PC-3 (cell line): ENCODE results near the gene GIPC3. TPM values are rescaled to one million over a fixed set of nuclear protein-coding genes. Genes with fewer than 3 reads are reported as not detected.
"Not testable (repeated sequence)": the region's sequence is repeated elsewhere in the genome, so short reads cannot be mapped to it uniquely, and the experiment has no call there.

Experiments
- ATAC-seq: fragments of 200-7000 bp; cut with Tn5 transposase; 2 replicates; pipeline ENCODE4 v1.9.1; 2020; ENCODE audit warnings: mild to moderate bottlenecking, moderate library complexity
- BruUV-seq: library from RNA; stranded (reverse); fragments of 400-500 nt; replicated peaks from 2 replicates; lab custom pipeline; 2021; lab: Mats Ljungman, UMichigan
- CTCF ChIA-PET: fragments of 300-600 bp; sonication (Branson Sonifier 250); formaldehyde crosslinking; loops from one replicate; lab custom pipeline; 2022; ENCODE audit warnings: antibody characterized with exemption; lab: Charles Lee
- POLR2A ChIA-PET: fragments of 300-600 bp; sonication (Branson Sonifier 250); formaldehyde crosslinking; loops from one replicate; lab custom pipeline; 2022; ENCODE audit warnings: antibody characterized with exemption; ENCODE audit not compliant: unreplicated experiment; lab: Charles Lee
- DNase-seq: peaks from one replicate; pipeline ENCODE4 v3.0.0-alpha.2; 2015
- H2AFZ ChIP-seq: fragments of 300-600 bp; sonication (generic); 2 replicates; pipeline ENCODE4 v1.6.0; 2016; ENCODE audit warnings: antibody characterized with exemption, low read length
- H3F3A ChIP-seq: fragments of 300-600 bp; sonication (generic); one replicate; pipeline ENCODE4 v1.6.0; 2017; ENCODE audit warnings: antibody characterized with exemption, low read length, control low read depth, mild to moderate bottlenecking; ENCODE audit not compliant: unreplicated experiment
- H3K27ac ChIP-seq: fragments of 300-600 bp; sonication (generic); 2 replicates; pipeline ENCODE4 v1.5.1; 2016; ENCODE audit warnings: mild to moderate bottlenecking, low read length
- H3K27me3 ChIP-seq: fragments of 300-600 bp; sonication (generic); 2 replicates; pipeline ENCODE4 v1.6.1; 2016; ENCODE audit warnings: low read length, mixed read lengths
- H3K36me3 ChIP-seq: fragments of 300-600 bp; sonication (generic); 2 replicates; pipeline ENCODE4 v1.6.1; 2016; ENCODE audit warnings: low read depth, mixed run types, low read length, mixed read lengths
- H3K4me1 ChIP-seq: fragments of 300-600 bp; sonication (generic); 2 replicates; pipeline ENCODE4 v1.5.1; 2016; ENCODE audit warnings: low read length; ENCODE audit not compliant: insufficient read depth
- H3K4me2 ChIP-seq: fragments of 300-600 bp; sonication (generic); 2 replicates; pipeline ENCODE4 v1.6.0; 2016; ENCODE audit warnings: low read length
- H3K4me3 ChIP-seq: fragments of 300-600 bp; sonication (generic); 2 replicates; pipeline ENCODE4 v1.5.1; 2016; ENCODE audit warnings: mild to moderate bottlenecking, low read length, mixed read lengths
- H3K79me2 ChIP-seq: fragments of 300-600 bp; sonication (generic); 2 replicates; pipeline ENCODE4 v1.6.1; 2017; ENCODE audit warnings: low read length, mixed read lengths
- H3K9ac ChIP-seq: fragments of 300-600 bp; sonication (generic); 2 replicates; pipeline ENCODE4 v1.6.0; 2016; ENCODE audit warnings: mild to moderate bottlenecking, low read length
- H3K9me2 ChIP-seq: fragments of 300-600 bp; sonication (generic); replicated peaks from 2 replicates; pipeline ENCODE4 v1.6.1; 2016; ENCODE audit warnings: mixed run types, low read length, mixed read lengths
- H3K9me3 ChIP-seq: fragments of 300-600 bp; sonication (generic); 2 replicates; pipeline ENCODE4 v1.6.1; 2016; ENCODE audit warnings: low read length, mixed read lengths
- H4K20me1 ChIP-seq: fragments of 300-600 bp; sonication (generic); 2 replicates; pipeline ENCODE4 v1.6.1; 2016; ENCODE audit warnings: low read length, mixed read lengths
- CTCF ChIP-seq: fragments of 300-600 bp; sonication (generic); conservative IDR thresholded peaks from 2 replicates; pipeline ENCODE4 v1.5.1; 2017; ENCODE audit warnings: antibody characterized with exemption, low read depth, mild to moderate bottlenecking, low read length
- EZH2 ChIP-seq: fragments of 300-600 bp; sonication (generic); IDR thresholded peaks from one replicate; pipeline ENCODE4 v1.6.1; 2017; ENCODE audit warnings: antibody characterized with exemption, mild to moderate bottlenecking, low read length; ENCODE audit not compliant: unreplicated experiment
- EZH2phosphoT487 ChIP-seq: fragments of 300-600 bp; sonication (generic); IDR thresholded peaks from 2 replicates; pipeline ENCODE4 v1.6.1; 2018; ENCODE audit warnings: mild to moderate bottlenecking, antibody characterized with exemption, low read length, borderline replicate concordance
- intact Hi-C: fragments of 100-400 bp; cut with micrococcal nuclease; formaldehyde crosslinking; loops from 2 replicates; pipeline ENCODE4 v1.9.0; 2023
- total RNA-seq: library from RNA; depleted of rRNA; stranded (reverse); fragments of >200 nt; gene quantifications from 2 replicates; pipeline ENCODE4 v1.2.3, GENCODE V29; 2014

Gene GIPC3
- total RNA-seq, 1 experiment from 2014 or later = 0.18 TPM

GRCh38 chr19:3626473-3627350 is 41.4 kb downstream of the GIPC3 start, which contains the start of gene CACTIN:
TSS of gene CACTIN (minus strand) at chr19:3626790. CDS start at chr19:3626762, 28 bp downstream.
- peak; percentile 95 for DNase-seq
- no TSS peak for BruUV-seq
- POLR2A ChIA-PET = interaction anchor here (0.5 kb wide), 1 partner anchor 206 kb away, joined by 3 read pairs; no protein-coding TSS in a partner anchor

GRCh38 chr19:3627351-3627723 is 42.1 kb downstream of the GIPC3 start:
- H3K4me3 ChIP-seq = no peak overlapping the region; the same call in 1 of the 2 replicates
- no peak for TF ChIP-seq EZH2phosphoT487
- no peak for TF ChIP-seq CTCF
- TF ChIP-seq EZH2 = no peak
- no peak for DNase-seq
- H3K27ac ChIP-seq = no peak overlapping the region
- ChIA-PET CTCF (no interaction called here), POLR2A (interaction anchor here (0.5 kb wide), 2 partner anchors 31 to 206 kb away, joined by 3 read pairs; no protein-coding TSS in a partner anchor)
- no peaks in the 10 kb centered on the region for H3K27me3 ChIP-seq
- peak overlapping the region; percentile 96 for H3K4me2 ChIP-seq
- H3F3A ChIP-seq = no peaks in the 10 kb centered on the region
- H3K36me3 ChIP-seq = no peaks in the 10 kb centered on the region
- H4K20me1 ChIP-seq = no peaks in the 10 kb centered on the region
- peaks cover 5% of the 10 kb centered on the region; the same call in 1 of the 2 replicates for H3K4me1 ChIP-seq
- no peaks in the 10 kb centered on the region for H3K9me2 ChIP-seq
- no peak overlapping the region for H3K9ac ChIP-seq
- BruUV-seq = TSS peak; percentile 89
- peak overlapping the region; percentile 56 for H2AFZ ChIP-seq
- ATAC-seq = no peak
- no peaks in the 10 kb centered on the region for H3K9me3 ChIP-seq
- intact Hi-C loops = no loop called here
- peaks cover 27% of the 10 kb centered on the region for H3K79me2 ChIP-seq

More at GRCh38 chr19:3626473-3627350, 41.4 kb downstream of the GIPC3 start, which contains the start of gene CACTIN:
- CTCF ChIA-PET = no interaction called here
- H3K79me2 ChIP-seq = peaks cover 27% of the 10 kb centered on the region
- H3K36me3 ChIP-seq = no peaks in the 10 kb centered on the region
- H3K27ac ChIP-seq = peak within 1 kb of the TSS; percentile 60
- peak; percentile 96 for ATAC-seq
- H3K4me2 ChIP-seq = peak within 1 kb of the TSS; percentile 96
- peak within 1 kb of the TSS; percentile 98 for H3K4me3 ChIP-seq
- peak within 1 kb of the TSS; percentile 85 for H3K9ac ChIP-seq
- H3K9me3 ChIP-seq = no peaks in the 10 kb centered on the region
- no peaks in the 10 kb centered on the region for H3K27me3 ChIP-seq
- no peaks in the 10 kb centered on the region for H3K9me2 ChIP-seq
- peaks cover 5% of the 10 kb centered on the region; the same call in 1 of the 2 replicates for H3K4me1 ChIP-seq
- intact Hi-C loops = no loop called here
- no peaks in the 10 kb centered on the region for H4K20me1 ChIP-seq
- TF ChIP-seq EZH2 (no peak), EZH2phosphoT487 (no peak)
- no peaks in the 10 kb centered on the region for H3F3A ChIP-seq
- H2AFZ ChIP-seq = peak within 1 kb of the TSS; percentile 56

GRCh38 chr19:3628766-3629165 is 43.5 kb downstream of the GIPC3 start:
- POLR2A ChIA-PET = interaction anchor here (0.6 kb wide), 1 partner anchor 28 kb away, joined by 4 read pairs; no protein-coding TSS in a partner anchor
- H3K4me3 ChIP-seq, H3K36me3 ChIP-seq, H3K9me2 ChIP-seq, H3K9me3 ChIP-seq, BruUV-seq, H3K4me1 ChIP-seq, H3K27ac ChIP-seq, H3K4me2 ChIP-seq, H3K27me3 ChIP-seq, intact Hi-C loops, CTCF ChIA-PET, H4K20me1 ChIP-seq, ATAC-seq, H3F3A ChIP-seq, H2AFZ ChIP-seq, DNase-seq, H3K9ac ChIP-seq: not testable (repeated sequence)
- peaks cover 27% of the 10 kb centered on the region for H3K79me2 ChIP-seq
